Left lung (tissue), 10 donors: ENCODE measurements around the gene COL5A1. TPM values are rescaled to one million over a fixed set of nuclear protein-coding genes. Genes with fewer than 3 reads are reported as not detected.
A peak's percentile ranks its signal among the peaks of the same experiment; 100 is the strongest.

Experiments
- ATAC-seq: fragments of 200-7000 bp; cut with Tn5 transposase; one replicate; pipeline ENCODE4 v1.9.1; 2020; ENCODE audit warnings: moderate library complexity
- DNase-seq, 4 donors: peaks; one replicate each; pipeline ENCODE4 v3.0.0-alpha.2; 2013 to 2020
- H3K27ac ChIP-seq, 2 donors: fragments of 200-600 bp; sonication (generic) in 1 of 2; one replicate each; pipeline versions ENCODE4 v1.5.0 to v1.8.0; 2020 to 2021
- H3K27me3 ChIP-seq, 2 donors: fragments of 200-600 bp; sonication (generic) in 1 of 2; one replicate each; pipeline versions ENCODE4 v1.5.0 to v1.8.0; 2020 to 2021
- H3K36me3 ChIP-seq, 2 donors: fragments of 200-600 bp; sonication (generic) in 1 of 2; one replicate each; pipeline versions ENCODE4 v1.5.0 to v1.8.0; 2020 to 2021
- H3K4me1 ChIP-seq, 2 donors: fragments of 200-600 bp; one replicate each; pipeline ENCODE4 v1.8.0; 2021
- H3K4me3 ChIP-seq, 2 donors: fragments of 200-600 bp; sonication (generic) in 1 of 2; one replicate each; pipeline versions ENCODE4 v1.5.0 to v1.8.0; 2020 to 2021; ENCODE audit warnings: mild to moderate bottlenecking in 1 of 2
- H3K9me3 ChIP-seq, 2 donors: fragments of 200-600 bp; sonication (generic) in 1 of 2; one replicate each; pipeline versions ENCODE4 v1.5.0 to v1.8.0; 2020 to 2021
- intact Hi-C, 2 donors: fragments of 100-400 bp; cut with DNase I; formaldehyde crosslinking; loops; one replicate each; pipeline versions ENCODE4 v1.11.2 to v1.14.2; 2022
- polyA plus RNA-seq, 6 donors: library from polyadenylated mRNA; unstranded; fragments of 120-200 nt; gene quantifications; one replicate each; pipeline ENCODE4 v1.2.1, GENCODE V29; 2013; ENCODE audit not compliant: insufficient read length in 6 of 6
- total RNA-seq, 2 donors: library from RNA; stranded (reverse); fragmentation: NEBNext Ultra II Directional; extraction: Animal tissue kit (Norgen Biotek cat#: 25700); gene quantifications; one replicate each; pipeline ENCODE4 v1.2.1, GENCODE V29; 2021
- TF ChIP-seq, protein P1 (sequence below), 2 donors: fragments of 200-600 bp; sonication (generic) in 1 of 2; IDR thresholded peaks; one replicate each; pipeline versions ENCODE4 v1.5.0 to v1.8.0; 2021; ENCODE audit warnings: antibody characterized with exemption in 2 of 2
- donor health status: DM: no; HTN: yes; CAD: no.
- donor health status: DM: no; HTN: no; CAD: no.

Gene COL5A1
- total and polyA plus RNA-seq, 8 donors: 168 to 357 (median 213) TPM

DNA sequence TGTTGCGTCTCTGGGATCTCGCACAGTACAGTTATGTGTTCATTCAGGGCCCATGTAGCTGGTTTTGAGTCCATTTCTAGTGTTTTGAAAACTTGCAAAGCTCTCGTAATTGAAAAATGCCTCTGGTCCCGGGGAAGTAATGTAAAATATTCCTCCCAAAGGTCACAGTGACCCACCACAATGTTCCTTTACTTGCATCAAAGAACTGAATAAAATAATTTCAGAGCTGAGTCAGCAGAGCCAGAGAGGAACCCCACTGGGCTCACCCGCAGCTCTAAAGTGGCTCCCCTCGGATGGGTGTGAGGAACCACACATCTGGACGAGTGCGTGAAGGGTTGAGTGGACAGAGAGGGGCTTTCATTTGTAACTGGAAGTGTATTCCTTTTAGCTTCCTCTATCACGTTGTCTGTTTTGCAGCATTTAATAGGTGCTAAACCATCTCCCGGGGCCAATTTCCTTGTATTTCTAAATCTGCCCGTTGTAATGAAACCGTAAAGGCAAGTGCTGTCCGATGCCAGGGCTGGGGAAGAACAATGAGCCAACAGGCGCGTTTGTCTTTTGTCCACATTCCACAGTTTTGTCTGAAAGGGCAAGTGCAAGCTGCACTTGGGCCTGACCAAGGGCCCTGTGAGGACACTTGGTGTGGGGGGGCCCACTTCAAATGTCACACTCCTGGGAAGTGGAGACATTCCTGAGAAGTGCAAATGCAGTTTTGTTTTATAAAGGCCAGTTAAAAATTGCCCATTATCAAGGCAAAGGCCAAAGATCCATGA, 29.9 kb downstream of the COL5A1 start:
- intact Hi-C loops: no loop called here
- DNase-seq: peak in 2 of 4 donors; percentile 20 to 29
- no peaks in the 10 kb centered on the region for H3K27me3 ChIP-seq
- H3K27ac ChIP-seq: no peak overlapping the region
- peaks cover 11 to 15% of the 10 kb centered on the region in 2 donors for H3K4me1 ChIP-seq
- H3K9me3 ChIP-seq: peaks cover 0 to 6% of the 10 kb centered on the region in 2 donors
- ATAC-seq: peak; percentile 59
- H3K4me3 ChIP-seq: no peak overlapping the region
- TF ChIP-seq, protein P1, sequence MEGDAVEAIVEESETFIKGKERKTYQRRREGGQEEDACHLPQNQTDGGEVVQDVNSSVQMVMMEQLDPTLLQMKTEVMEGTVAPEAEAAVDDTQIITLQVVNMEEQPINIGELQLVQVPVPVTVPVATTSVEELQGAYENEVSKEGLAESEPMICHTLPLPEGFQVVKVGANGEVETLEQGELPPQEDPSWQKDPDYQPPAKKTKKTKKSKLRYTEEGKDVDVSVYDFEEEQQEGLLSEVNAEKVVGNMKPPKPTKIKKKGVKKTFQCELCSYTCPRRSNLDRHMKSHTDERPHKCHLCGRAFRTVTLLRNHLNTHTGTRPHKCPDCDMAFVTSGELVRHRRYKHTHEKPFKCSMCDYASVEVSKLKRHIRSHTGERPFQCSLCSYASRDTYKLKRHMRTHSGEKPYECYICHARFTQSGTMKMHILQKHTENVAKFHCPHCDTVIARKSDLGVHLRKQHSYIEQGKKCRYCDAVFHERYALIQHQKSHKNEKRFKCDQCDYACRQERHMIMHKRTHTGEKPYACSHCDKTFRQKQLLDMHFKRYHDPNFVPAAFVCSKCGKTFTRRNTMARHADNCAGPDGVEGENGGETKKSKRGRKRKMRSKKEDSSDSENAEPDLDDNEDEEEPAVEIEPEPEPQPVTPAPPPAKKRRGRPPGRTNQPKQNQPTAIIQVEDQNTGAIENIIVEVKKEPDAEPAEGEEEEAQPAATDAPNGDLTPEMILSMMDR (IDR thresholded peaks at IDR 0.05): no peak
- H3K36me3 ChIP-seq: no peaks in the 10 kb centered on the region

DNA sequence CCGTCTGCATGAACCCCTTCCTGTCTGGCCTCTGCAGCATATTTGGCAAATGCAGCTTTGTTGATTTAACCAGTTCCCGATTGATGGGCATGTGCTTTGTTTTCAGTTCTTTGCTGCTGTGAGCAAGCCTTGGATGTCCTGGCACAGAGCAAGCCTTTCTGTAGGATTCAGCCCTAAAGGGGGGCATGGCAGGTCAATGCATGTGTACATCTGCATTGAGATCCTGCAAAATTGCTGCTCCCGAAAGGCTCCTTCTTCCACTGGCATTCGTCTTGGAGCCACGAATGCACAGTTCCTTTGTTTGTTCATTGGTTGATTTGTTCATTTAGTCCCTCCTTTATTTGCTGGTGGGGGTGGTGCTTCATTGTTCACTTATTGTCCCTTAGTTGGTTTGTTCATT, 34.8 kb downstream of the COL5A1 start:
- intact Hi-C loops: no loop called here
- peaks cover 0 to 6% of the 10 kb centered on the region in 2 donors for H3K9me3 ChIP-seq
- no peaks in the 10 kb centered on the region for H3K36me3 ChIP-seq
- no peak overlapping the region for H3K27ac ChIP-seq
- DNase-seq (no peak), ATAC-seq (no peak)
- TF ChIP-seq, protein P1 (IDR thresholded peaks at IDR 0.05): no peak
- H3K4me1 ChIP-seq: peaks cover 4 to 5% of the 10 kb centered on the region in 2 donors
- no peak overlapping the region for H3K4me3 ChIP-seq
- H3K27me3 ChIP-seq: no peaks in the 10 kb centered on the region

DNA sequence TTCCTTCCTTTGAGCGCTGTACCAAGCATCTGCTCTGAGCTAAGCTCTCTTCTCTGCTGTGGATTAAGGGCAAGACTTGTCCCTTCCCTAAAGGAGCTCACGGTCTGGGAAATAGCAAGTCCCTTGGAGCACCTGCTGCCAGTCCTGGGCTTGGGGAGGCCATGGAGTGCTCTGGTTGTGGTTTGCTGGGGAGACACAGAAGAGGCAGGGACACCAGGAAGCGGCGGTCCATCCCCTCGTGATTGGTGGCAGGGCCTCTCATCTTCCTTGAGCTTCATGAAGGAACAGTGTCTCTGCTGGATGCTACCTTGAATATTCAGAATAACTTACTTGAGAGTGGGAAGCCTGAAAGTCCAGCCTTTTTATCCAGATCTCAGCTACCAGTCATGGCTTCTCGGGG, 35.3 kb downstream of the COL5A1 start:
- Histone ChIP-seq H3K27me3 (no peaks in the 10 kb centered on the region), H3K9me3 (peaks cover 0 to 6% of the 10 kb centered on the region in 2 donors), H3K36me3 (no peaks in the 10 kb centered on the region), H3K4me3 (no peak overlapping the region), H3K4me1 (peaks cover 0 to 2% of the 10 kb centered on the region in 2 donors), H3K27ac (no peak overlapping the region)
- intact Hi-C loops: no loop called here
- DNase-seq (peak in 2 of 4 donors; percentile 18 to 60), ATAC-seq (no peak)
- TF ChIP-seq, protein P1 (IDR thresholded peaks at IDR 0.05): no peak

DNA sequence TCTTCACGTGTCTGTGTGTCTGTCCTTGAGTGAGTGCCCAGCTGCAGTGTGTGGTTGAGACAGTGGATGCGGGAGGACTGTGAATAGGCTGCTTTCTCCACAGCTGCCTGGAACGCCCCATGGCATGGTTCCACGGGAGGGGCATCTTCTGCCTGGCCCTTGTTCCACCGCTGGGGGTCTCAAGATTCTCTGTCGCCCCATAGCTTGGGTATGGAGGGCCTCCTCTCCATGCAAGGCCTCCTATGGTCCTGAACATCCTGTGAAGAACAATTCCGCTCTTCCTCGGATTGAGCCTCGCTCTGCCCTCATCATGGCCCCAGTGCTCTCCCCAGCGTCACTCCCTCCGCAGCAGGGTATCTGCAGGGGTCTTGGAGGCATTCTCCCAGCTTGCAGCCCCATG, 36.1 kb downstream of the COL5A1 start:
- TF ChIP-seq, protein P1 (IDR thresholded peaks at IDR 0.05): no peak
- no peak for ATAC-seq
- Histone ChIP-seq H3K36me3 (no peaks in the 10 kb centered on the region), H3K9me3 (peaks cover 0 to 6% of the 10 kb centered on the region in 2 donors), H3K4me3 (no peak overlapping the region), H3K4me1 (no peaks in the 10 kb centered on the region), H3K27me3 (no peaks in the 10 kb centered on the region), H3K27ac (no peak overlapping the region)
- intact Hi-C loops: no loop called here
- DNase-seq: peak in 2 of 4 donors; percentile 14 to 39

DNA sequence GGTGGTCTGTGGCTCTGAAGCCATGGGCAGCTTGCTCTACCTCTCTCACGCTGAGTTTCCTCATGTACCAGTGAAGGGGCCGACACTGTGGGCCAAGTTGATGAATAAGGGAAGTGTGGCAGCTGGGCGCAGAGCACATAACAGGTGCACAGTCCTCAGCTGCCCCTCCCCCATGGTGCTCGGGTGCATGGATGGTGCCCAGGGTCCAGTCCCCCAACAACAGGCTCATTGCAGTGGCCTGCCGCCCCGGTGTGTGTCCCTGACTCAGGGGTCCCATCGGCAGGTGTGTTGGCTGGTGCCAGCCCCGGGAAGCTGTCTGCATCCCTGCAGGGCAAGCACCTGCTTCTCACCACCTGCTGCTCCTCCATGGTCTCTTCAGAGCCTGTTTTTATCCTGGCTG, 36.6 kb downstream of the COL5A1 start:
- peaks cover 0 to 6% of the 10 kb centered on the region in 2 donors for H3K9me3 ChIP-seq
- no peaks in the 10 kb centered on the region for H3K27me3 ChIP-seq
- TF ChIP-seq, protein P1 (IDR thresholded peaks at IDR 0.05): no peak
- no peak overlapping the region for H3K27ac ChIP-seq
- no peak overlapping the region for H3K4me3 ChIP-seq
- intact Hi-C loops: no loop called here
- DNase-seq (peak in 2 of 4 donors; percentile 25 to 72), ATAC-seq (no peak)
- no peaks in the 10 kb centered on the region for H3K36me3 ChIP-seq
- no peaks in the 10 kb centered on the region for H3K4me1 ChIP-seq
